ENCODE measurements around the gene SNRNP25. TPM values are rescaled to one million over a fixed set of nuclear protein-coding genes. Genes with fewer than 3 reads are reported as not detected.

SNRNP25 gene
- total and polyA plus RNA-seq, 2 of the 8 experiments (the other 6 are each of a cell fraction or from before 2014, with no cell fraction given): 53.0 to 58.4 TPM

DNA sequence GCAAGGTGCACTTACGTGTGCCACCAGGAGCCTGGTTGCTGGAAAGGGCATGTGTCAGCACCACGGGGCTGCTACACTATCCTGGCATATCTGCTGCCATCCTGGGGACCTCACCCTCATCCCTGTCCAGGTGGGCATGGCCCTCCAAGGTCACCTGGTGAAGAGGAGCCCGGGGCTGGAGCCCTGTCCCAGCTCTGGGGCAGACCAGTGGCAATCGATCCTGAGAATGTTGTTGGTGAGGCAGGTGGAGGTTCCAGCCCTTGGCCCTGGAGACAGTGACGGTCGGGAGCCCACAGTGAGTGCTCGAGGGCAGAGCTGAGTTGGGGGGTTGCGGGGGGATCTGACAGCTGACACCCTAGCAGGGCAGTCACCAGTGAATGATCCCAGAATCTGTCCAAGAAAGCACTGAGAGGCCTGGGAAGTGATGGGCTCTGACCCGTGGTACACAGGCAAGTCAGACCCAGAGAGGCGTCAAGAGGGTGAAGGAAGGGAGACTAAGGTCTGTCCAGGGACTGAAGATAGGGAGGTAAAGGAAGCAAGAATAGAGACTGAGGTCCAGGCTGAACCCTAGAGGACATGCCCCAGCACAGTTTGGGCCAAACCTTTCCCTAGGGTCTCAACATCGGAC is 17.8 kb upstream of the SNRNP25 start (continued):
- no peak for TF ChIP-seq RAD21 (IDR thresholded peaks at IDR 0.05 in 1 of 2, conservative IDR thresholded peaks at IDR 0.05 in 1 of 2; ENCODE audit: low read depth in 2 of 2, low read length in 2 of 2)
- no peak for TF ChIP-seq MAFK (IDR thresholded peaks at IDR 0.05; ENCODE audit: low read depth, low read length)
- TF ChIP-seq, protein P1, sequence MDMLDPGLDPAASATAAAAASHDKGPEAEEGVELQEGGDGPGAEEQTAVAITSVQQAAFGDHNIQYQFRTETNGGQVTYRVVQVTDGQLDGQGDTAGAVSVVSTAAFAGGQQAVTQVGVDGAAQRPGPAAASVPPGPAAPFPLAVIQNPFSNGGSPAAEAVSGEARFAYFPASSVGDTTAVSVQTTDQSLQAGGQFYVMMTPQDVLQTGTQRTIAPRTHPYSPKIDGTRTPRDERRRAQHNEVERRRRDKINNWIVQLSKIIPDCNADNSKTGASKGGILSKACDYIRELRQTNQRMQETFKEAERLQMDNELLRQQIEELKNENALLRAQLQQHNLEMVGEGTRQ (IDR thresholded peaks at IDR 0.05; ENCODE audit: low read length): no peak
